Skeletal muscle satellite cell (primary cell): Measurements from ENCODE around the gene ATP6V1B1.

Experiments used
- H3K27me3 ChIP-seq: 2 replicates; pipeline ENCODE4 v1.7.0; 2013; ENCODE audit warnings: low read length; ENCODE audit not compliant: control insufficient read depth, insufficient read depth
- H3K36me3 ChIP-seq: 2 replicates; pipeline ENCODE4 v1.7.0; 2013; ENCODE audit warnings: mild to moderate bottlenecking, control low read depth, low read length; ENCODE audit not compliant: insufficient read depth
- H3K4me1 ChIP-seq: 2 replicates; pipeline ENCODE4 v1.7.0; 2013; ENCODE audit warnings: low read length; ENCODE audit not compliant: control insufficient read depth, insufficient read depth
- H3K4me2 ChIP-seq: 2 replicates; pipeline ENCODE4 v1.7.0; 2013; ENCODE audit warnings: mild to moderate bottlenecking, low read length
- H3K4me3 ChIP-seq: 2 replicates; pipeline ENCODE4 v1.7.0; 2013; ENCODE audit warnings: low read length
- H3K9ac ChIP-seq: 2 replicates; pipeline ENCODE4 v1.7.0; 2013; ENCODE audit warnings: mild to moderate bottlenecking, low read depth, low read length, moderate library complexity
- H3K9me3 ChIP-seq: replicated peaks from 2 replicates; pipeline ENCODE4 v1.7.0; 2013; ENCODE audit warnings: mild to moderate bottlenecking, control low read depth, low read length

Gene ATP6V1B1

GRCh38 chr2:70942396-70943204 lies 6.9 kb downstream of the ATP6V1B1 start:
- Histone ChIP-seq H3K27me3 (no peaks in the 10 kb centered on the region), H3K9me3 (no peaks in the 10 kb centered on the region), H3K4me1 (peaks cover 11% of the 10 kb centered on the region), H3K9ac (no peak overlapping the region), H3K4me2 (no peak overlapping the region), H3K4me3 (no peak overlapping the region), H3K36me3 (no peaks in the 10 kb centered on the region)

- no peaks in the 10 kb centered on the region for H3K36me3 ChIP-seq
- H3K9me3 ChIP-seq = no peaks in the 10 kb centered on the region
- H3K27me3 ChIP-seq = no peaks in the 10 kb centered on the region
- no peak overlapping the region for H3K4me3 ChIP-seq
- no peak overlapping the region for H3K4me2 ChIP-seq
- H3K4me1 ChIP-seq = peaks cover 19% of the 10 kb centered on the region
- H3K9ac ChIP-seq = no peak overlapping the region
Measured at GRCh38 chr2:70943205-70943871, 7.6 kb downstream of the ATP6V1B1 start.

- Histone ChIP-seq H3K4me2 (no peak overlapping the region), H3K4me1 (peaks cover 19% of the 10 kb centered on the region), H3K9me3 (no peaks in the 10 kb centered on the region), H3K4me3 (no peak overlapping the region), H3K27me3 (no peaks in the 10 kb centered on the region), H3K36me3 (no peaks in the 10 kb centered on the region), H3K9ac (no peak overlapping the region)
Measured at GRCh38 chr2:70944111-70944690, 8.5 kb downstream of the ATP6V1B1 start.

- Histone ChIP-seq H3K4me2 (no peak overlapping the region), H3K9ac (no peak overlapping the region), H3K9me3 (no peaks in the 10 kb centered on the region), H3K36me3 (no peaks in the 10 kb centered on the region), H3K4me1 (peaks cover 19% of the 10 kb centered on the region), H3K4me3 (no peak overlapping the region), H3K27me3 (no peaks in the 10 kb centered on the region)
Measured at GRCh38 chr2:70946832-70947442, 11.2 kb downstream of the ATP6V1B1 start.

GRCh38 chr2:70947556-70948184 lies 12.0 kb downstream of the ATP6V1B1 start:
- Histone ChIP-seq H3K27me3 (no peaks in the 10 kb centered on the region), H3K36me3 (no peaks in the 10 kb centered on the region), H3K4me3 (peak overlapping the region; percentile 61), H3K9ac (peak overlapping the region; percentile 47), H3K9me3 (no peaks in the 10 kb centered on the region), H3K4me1 (peaks cover 19% of the 10 kb centered on the region), H3K4me2 (peak overlapping the region; percentile 77)

- H3K27me3 ChIP-seq = no peaks in the 10 kb centered on the region
Measured at GRCh38 chr2:70948337-70949003, 12.8 kb downstream of the ATP6V1B1 start.

GRCh38 chr2:70949086-70949485 lies 13.4 kb downstream of the ATP6V1B1 start:
- no peaks in the 10 kb centered on the region for H3K27me3 ChIP-seq
- H3K4me2 ChIP-seq = no peak overlapping the region
- peaks cover 19% of the 10 kb centered on the region for H3K4me1 ChIP-seq
- no peaks in the 10 kb centered on the region for H3K36me3 ChIP-seq
- H3K9me3 ChIP-seq = no peaks in the 10 kb centered on the region
- no peak overlapping the region for H3K4me3 ChIP-seq
- H3K9ac ChIP-seq = no peak overlapping the region

More at GRCh38 chr2:70948337-70949003, 12.8 kb downstream of the ATP6V1B1 start:
- H3K9ac ChIP-seq = peak overlapping the region; percentile 47
- peaks cover 19% of the 10 kb centered on the region for H3K4me1 ChIP-seq
- H3K9me3 ChIP-seq = no peaks in the 10 kb centered on the region
- H3K36me3 ChIP-seq = no peaks in the 10 kb centered on the region
- peak overlapping the region; percentile 61 for H3K4me3 ChIP-seq
- H3K4me2 ChIP-seq = peak overlapping the region; percentile 77

GRCh38 chr2:70954886-70955285 lies 19.2 kb downstream of the ATP6V1B1 start:
- Histone ChIP-seq H3K4me2 (no peak overlapping the region), H3K4me3 (no peak overlapping the region), H3K9ac (no peak overlapping the region), H3K36me3 (no peaks in the 10 kb centered on the region), H3K4me1 (no peaks in the 10 kb centered on the region), H3K27me3 (no peaks in the 10 kb centered on the region), H3K9me3 (no peaks in the 10 kb centered on the region)

- Histone ChIP-seq H3K36me3 (no peaks in the 10 kb centered on the region), H3K9me3 (no peaks in the 10 kb centered on the region), H3K9ac (no peak overlapping the region), H3K4me3 (no peak overlapping the region), H3K27me3 (no peaks in the 10 kb centered on the region), H3K4me1 (no peaks in the 10 kb centered on the region), H3K4me2 (no peak overlapping the region)
Measured at GRCh38 chr2:70956141-70956540, 20.4 kb downstream of the ATP6V1B1 start.

- Histone ChIP-seq H3K9me3 (no peaks in the 10 kb centered on the region), H3K27me3 (no peaks in the 10 kb centered on the region), H3K4me3 (no peak overlapping the region), H3K9ac (no peak overlapping the region), H3K4me1 (no peaks in the 10 kb centered on the region), H3K4me2 (no peak overlapping the region), H3K36me3 (no peaks in the 10 kb centered on the region)
Measured at GRCh38 chr2:70957798-70958197, 22.1 kb downstream of the ATP6V1B1 start.
